Smooth muscle cell (in vitro differentiated cells): ENCODE data around the gene LSM12. TPM values are rescaled to one million over a fixed set of nuclear protein-coding genes. Genes with fewer than 3 reads are reported as not detected.

ENCODE experiments used
- DNase-seq: peaks from one replicate; lab custom pipeline; 2025; ENCODE audit not compliant: unreplicated experiment; lab: John Stamatoyannopoulos, UW
- H2AFZ ChIP-seq: fragments of 200-600 bp; sonication (generic); 2 replicates; pipeline ENCODE4 v1.6.0; 2016; ENCODE audit warnings: antibody characterized with exemption, low read depth, mild to moderate bottlenecking
- H3F3A ChIP-seq: fragments of 200-600 bp; sonication (generic); 2 replicates; pipeline ENCODE4 v1.6.0; 2017; ENCODE audit warnings: antibody characterized with exemption, low read depth
- H3K27ac ChIP-seq: fragments of 200-600 bp; sonication (generic); 2 replicates; pipeline ENCODE4 v1.5.1; 2016; ENCODE audit warnings: low read depth, mild to moderate bottlenecking
- H3K27me3 ChIP-seq: fragments of 200-600 bp; sonication (generic); 2 replicates; pipeline ENCODE4 v1.6.1; 2016; ENCODE audit warnings: low read depth, mild to moderate bottlenecking
- H3K36me3 ChIP-seq: fragments of 200-600 bp; sonication (generic); 2 replicates; pipeline ENCODE4 v1.5.1; 2016; ENCODE audit warnings: low read depth
- H3K4me1 ChIP-seq: fragments of 200-600 bp; sonication (generic); 2 replicates; pipeline ENCODE4 v1.5.1; 2016; ENCODE audit warnings: low read depth
- H3K4me2 ChIP-seq: fragments of 200-600 bp; sonication (generic); 2 replicates; pipeline ENCODE4 v1.6.0; 2016; ENCODE audit warnings: mild to moderate bottlenecking
- H3K4me3 ChIP-seq: fragments of 200-600 bp; sonication (generic); 2 replicates; pipeline ENCODE4 v1.5.1; 2016; ENCODE audit warnings: mild to moderate bottlenecking
- H3K79me2 ChIP-seq: fragments of 200-600 bp; sonication (generic); 2 replicates; pipeline ENCODE4 v1.6.0; 2016; ENCODE audit warnings: low read depth, mild to moderate bottlenecking
- H3K9ac ChIP-seq: fragments of 200-600 bp; sonication (generic); 2 replicates; pipeline ENCODE4 v1.6.0; 2016; ENCODE audit warnings: low read depth
- H3K9me3 ChIP-seq: fragments of 200-600 bp; sonication (generic); replicated peaks from 2 replicates; pipeline ENCODE4 v1.5.1; 2016; ENCODE audit warnings: low read depth
- H4K20me1 ChIP-seq: fragments of 200-600 bp; sonication (generic); 2 replicates; pipeline ENCODE4 v1.6.0; 2016; ENCODE audit warnings: low read depth
- WGBS: methylation state at CpG from one replicate; pipeline ENCODE4 v1.1.7; 2016; ENCODE audit warnings: low lambda C conversion rate; 5-methylcytosine and 5-hydroxymethylcytosine counted together
- polyA plus RNA-seq: library from polyadenylated mRNA; unstranded; fragments of >200 nt; fragmentation: Nextera tagmentation; extraction: Ambion mirVana; gene quantifications from 2 replicates; pipeline ENCODE4 v1.2.1, GENCODE V29; 2016
- total RNA-seq: library from RNA; depleted of rRNA; stranded (reverse); fragments of >200 nt; gene quantifications from 2 replicates; pipeline ENCODE4 v1.2.3, GENCODE V29; 2014
- TF ChIP-seq, protein P1 (sequence below): fragments of 200-600 bp; sonication (generic); IDR thresholded peaks from 2 replicates; pipeline ENCODE4 v1.5.1; 2017; ENCODE audit warnings: borderline replicate concordance, mild to moderate bottlenecking, antibody characterized with exemption; ENCODE audit not compliant: insufficient read depth, poor library complexity, severe bottlenecking

Gene LSM12
- total and polyA plus RNA-seq, 2 experiments from 2014 or later: 42.3 to 52.0 TPM

DNA sequence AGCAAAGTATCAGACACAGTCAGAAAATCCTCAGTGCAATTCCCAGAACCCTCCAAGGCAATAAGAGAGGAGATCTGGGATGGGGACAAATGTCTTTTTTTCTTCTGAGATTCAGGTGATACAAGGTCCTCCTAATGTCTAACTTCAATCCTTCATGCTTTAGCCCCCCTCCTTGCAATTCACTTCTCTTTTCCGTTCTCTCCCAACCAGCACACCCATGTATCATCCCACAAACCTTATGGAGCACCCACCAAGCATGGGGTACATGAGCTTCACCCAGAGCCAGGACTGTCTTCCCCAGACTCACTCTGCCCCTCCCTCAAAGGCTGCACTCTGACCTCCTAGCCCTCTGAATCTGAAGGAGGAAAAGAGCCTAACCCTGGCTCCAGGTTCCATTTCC, 46.9 kb upstream of the LSM12 start:
- Histone ChIP-seq H3K36me3 (no peaks in the 10 kb centered on the region), H3K4me1 (peaks cover 27% of the 10 kb centered on the region), H3K79me2 (peaks cover 15% of the 10 kb centered on the region), H4K20me1 (peaks cover 64% of the 10 kb centered on the region), H3K4me2 (no peak overlapping the region), H3K4me3 (no peak overlapping the region), H3K9ac (no peak overlapping the region), H2AFZ (no peak overlapping the region), H3K27ac (no peak overlapping the region), H3K9me3 (no peaks in the 10 kb centered on the region), H3F3A (no peaks in the 10 kb centered on the region), H3K27me3 (no peaks in the 10 kb centered on the region)
- TF ChIP-seq, protein P1, sequence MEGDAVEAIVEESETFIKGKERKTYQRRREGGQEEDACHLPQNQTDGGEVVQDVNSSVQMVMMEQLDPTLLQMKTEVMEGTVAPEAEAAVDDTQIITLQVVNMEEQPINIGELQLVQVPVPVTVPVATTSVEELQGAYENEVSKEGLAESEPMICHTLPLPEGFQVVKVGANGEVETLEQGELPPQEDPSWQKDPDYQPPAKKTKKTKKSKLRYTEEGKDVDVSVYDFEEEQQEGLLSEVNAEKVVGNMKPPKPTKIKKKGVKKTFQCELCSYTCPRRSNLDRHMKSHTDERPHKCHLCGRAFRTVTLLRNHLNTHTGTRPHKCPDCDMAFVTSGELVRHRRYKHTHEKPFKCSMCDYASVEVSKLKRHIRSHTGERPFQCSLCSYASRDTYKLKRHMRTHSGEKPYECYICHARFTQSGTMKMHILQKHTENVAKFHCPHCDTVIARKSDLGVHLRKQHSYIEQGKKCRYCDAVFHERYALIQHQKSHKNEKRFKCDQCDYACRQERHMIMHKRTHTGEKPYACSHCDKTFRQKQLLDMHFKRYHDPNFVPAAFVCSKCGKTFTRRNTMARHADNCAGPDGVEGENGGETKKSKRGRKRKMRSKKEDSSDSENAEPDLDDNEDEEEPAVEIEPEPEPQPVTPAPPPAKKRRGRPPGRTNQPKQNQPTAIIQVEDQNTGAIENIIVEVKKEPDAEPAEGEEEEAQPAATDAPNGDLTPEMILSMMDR: no peak
- no peak for DNase-seq
- WGBS: 100% methylated on average over 1 of the region's 1 CpG

DNA sequence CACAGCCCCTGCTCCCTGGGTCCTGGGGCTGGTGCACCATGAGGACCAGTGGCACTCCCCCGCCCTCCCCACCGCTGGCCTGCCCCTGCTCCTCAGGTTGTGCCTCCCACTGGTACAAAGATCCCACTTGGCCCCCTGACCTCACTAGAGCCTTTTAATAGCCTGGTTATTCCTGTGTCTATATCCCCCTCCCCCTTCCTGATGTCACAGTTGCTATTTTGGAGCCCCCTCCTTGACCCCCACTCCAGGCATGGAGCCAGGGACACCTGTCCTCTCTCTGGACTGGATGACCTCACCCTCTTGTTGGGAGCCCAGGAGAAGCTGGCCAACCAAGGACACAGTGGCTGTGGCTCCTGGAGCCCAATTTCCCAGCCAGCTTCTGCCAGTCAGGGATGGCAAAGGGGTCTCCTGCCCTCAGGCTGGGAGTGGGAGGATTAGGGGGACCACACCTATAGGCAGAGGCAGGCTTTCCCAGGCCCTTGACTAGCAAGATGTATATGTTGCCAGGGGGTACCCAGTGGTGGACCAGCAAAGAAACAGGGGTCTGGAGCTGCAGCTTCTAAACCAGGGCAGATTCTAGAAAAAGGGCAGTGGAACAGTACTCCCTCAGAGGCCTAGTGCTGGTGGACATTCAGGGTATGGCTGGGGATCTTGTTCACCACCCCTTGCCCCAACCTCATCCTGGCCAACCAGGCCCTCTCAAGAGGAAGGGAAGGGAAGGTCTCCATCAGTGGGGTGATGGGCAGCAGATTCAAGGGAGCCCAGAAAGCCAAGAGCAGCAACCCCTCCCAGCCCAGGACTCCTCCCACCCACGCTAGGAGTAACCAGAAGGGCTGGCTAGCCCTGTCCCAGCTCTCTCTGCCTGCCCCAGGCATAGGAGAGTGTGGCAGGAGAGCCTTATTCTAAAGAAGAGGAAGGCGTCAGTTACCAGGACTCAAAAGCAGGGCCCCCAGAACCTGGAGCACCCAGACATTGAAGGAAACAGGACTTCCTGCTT, 46.1 kb upstream of the LSM12 start:
- TF ChIP-seq, protein P1: no peak
- Histone ChIP-seq H3F3A (no peaks in the 10 kb centered on the region), H3K36me3 (no peaks in the 10 kb centered on the region), H4K20me1 (peaks cover 64% of the 10 kb centered on the region), H3K27ac (no peak overlapping the region), H3K9ac (no peak overlapping the region), H2AFZ (no peak overlapping the region), H3K27me3 (no peaks in the 10 kb centered on the region), H3K4me1 (peaks cover 25% of the 10 kb centered on the region), H3K4me2 (no peak overlapping the region), H3K79me2 (peaks cover 15% of the 10 kb centered on the region), H3K9me3 (no peaks in the 10 kb centered on the region), H3K4me3 (no peak overlapping the region)
- 72% methylated on average over 4 of the region's 4 CpGs for WGBS
- no peak for DNase-seq

DNA sequence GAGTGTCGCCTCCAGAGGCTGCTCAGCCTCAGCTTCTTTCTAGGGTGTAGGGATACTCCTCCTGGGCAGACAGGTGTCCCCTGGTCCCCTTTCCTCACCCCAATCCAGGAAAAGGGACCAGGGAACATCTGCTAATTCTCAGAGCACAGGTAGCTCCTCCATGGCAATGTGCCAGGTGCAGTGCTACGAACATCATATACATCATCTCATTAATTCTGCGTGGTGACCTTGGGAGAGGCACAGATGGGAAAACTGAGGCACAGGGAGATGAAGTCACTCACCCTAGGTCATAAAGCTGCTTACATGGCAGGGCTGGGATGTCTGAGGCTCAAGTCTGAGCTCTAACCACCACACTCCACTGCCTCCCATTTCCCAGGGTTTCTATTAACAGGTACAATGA, 45.3 kb upstream of the LSM12 start:
- 98% methylated on average over 3 of the region's 3 CpGs for whole genome bisulfite sequencing
- peaks cover 25% of the 10 kb centered on the region for H3K4me1 ChIP-seq

More for the DNA sequence above, 45.3 kb upstream of the LSM12 start:
- Histone ChIP-seq H2AFZ (no peak overlapping the region), H3K27ac (peak overlapping the region; percentile 94), H3K27me3 (no peaks in the 10 kb centered on the region), H3K79me2 (peaks cover 23% of the 10 kb centered on the region), H4K20me1 (peaks cover 59% of the 10 kb centered on the region), H3K9ac (no peak overlapping the region), H3K4me2 (no peak overlapping the region), H3F3A (no peaks in the 10 kb centered on the region), H3K9me3 (no peaks in the 10 kb centered on the region), H3K36me3 (no peaks in the 10 kb centered on the region), H3K4me3 (no peak overlapping the region)
- TF ChIP-seq, protein P1: no peak
- DNase-seq: no peak
